Stimulated activated CD8-positive, alpha-beta memory T cell treated with anti-CD3 and anti-CD28 coated beads, Interleukin-4, amount 100 ng/mL, for 4 hours (primary cell): Measurements from ENCODE around the gene FAM120A.

Experiments used
- DNase-seq, 2 donors: peaks; one replicate each; pipeline ENCODE4 v3.0.0-alpha.2; 2020; ENCODE audit warnings: low read depth in 2 of 2, low spot score in 1 of 2

FAM120A gene

DNA sequence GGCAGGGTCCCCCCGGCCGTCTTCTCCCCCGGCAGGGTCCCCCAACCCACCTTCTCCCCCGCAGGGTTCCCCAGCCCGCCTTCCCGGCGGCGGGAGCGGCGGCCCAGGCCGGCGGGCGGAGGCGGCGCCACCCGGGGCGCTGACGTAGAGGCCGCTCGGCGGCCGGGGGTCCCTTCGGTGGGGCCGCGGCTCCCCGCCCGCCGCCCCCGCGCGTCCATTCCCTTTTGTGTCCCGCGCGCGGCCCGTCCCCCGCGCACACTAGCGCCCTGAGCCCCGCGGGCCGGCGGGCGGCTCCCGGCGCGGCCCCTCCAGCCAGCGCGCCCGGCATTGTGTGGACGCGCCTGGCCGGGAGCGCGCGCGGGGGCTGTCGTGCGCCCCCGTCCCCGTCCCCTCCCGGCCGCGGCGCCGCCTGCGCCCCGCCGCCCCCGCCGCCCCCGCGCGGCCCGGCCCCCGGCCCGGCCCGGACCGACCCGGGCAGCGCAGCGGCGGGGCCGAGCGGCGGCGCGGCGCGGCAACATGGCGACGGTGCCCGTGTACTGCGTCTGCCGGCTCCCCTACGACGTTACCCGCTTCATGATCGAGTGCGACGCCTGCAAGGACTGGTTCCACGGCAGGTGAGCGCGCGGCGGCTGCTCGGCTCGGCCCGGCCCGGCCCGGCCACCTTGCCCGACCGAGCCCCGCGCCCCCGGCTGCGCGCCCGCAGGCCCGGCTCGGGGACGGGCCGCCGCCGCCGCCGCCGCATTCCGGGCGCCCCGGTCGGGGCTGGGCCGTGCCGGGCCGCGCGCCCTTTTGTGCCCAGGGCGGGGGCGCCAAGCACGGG is 125.0 kb downstream of the FAM120A start, which contains the start of gene PHF2:
Gene PHF2 (plus strand): TSS at position 327 of the 820 bp plus-strand sequence. CDS start 190 bp downstream, at position 517.
- DNase-seq = no peak

DNA sequence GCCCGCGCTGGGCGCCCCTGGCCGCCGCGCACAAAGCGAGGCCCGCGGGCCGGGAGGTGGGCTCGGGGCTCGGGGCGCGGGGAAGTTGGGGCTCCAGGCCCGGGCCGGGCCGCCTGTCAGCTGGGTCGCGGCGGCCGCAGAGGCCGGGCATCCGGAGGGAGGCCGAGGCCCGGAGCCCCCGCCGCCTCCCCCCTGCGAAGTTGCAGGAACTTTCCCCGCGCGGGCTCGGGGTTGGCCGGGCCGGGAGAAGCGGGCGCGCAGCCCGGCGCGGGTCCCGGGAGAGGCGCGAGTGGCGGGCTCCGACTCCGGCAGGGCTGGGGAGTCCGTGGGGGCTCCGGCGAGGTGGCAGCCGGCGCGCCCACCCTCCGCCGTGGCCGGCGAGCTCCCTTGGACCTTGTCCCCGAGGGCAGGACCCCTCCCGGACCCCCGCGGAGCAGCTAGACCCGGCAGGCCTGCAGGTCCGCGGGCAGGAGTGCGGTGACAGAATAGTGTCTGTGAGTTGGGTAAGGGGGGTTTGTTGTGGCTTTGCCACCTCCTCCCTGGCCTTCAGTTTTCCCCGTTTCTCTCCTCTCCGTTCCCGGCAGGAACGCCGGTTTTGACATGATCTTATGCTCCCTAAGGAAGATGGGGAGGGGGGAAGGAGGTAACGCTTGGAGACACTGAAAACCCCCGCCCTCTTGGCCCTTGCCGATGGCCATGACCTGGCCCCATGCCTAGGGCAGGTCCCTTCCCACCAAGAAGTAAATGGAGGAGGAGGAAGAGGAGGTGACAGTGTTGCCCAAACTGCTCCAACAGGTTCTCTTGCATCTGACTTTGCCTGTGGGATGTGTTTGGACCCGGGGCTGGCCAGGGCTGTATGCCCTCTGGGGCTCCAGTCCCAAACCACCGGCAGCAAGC is 125.8 kb downstream of the FAM120A start:
- no peak for DNase-seq

DNA sequence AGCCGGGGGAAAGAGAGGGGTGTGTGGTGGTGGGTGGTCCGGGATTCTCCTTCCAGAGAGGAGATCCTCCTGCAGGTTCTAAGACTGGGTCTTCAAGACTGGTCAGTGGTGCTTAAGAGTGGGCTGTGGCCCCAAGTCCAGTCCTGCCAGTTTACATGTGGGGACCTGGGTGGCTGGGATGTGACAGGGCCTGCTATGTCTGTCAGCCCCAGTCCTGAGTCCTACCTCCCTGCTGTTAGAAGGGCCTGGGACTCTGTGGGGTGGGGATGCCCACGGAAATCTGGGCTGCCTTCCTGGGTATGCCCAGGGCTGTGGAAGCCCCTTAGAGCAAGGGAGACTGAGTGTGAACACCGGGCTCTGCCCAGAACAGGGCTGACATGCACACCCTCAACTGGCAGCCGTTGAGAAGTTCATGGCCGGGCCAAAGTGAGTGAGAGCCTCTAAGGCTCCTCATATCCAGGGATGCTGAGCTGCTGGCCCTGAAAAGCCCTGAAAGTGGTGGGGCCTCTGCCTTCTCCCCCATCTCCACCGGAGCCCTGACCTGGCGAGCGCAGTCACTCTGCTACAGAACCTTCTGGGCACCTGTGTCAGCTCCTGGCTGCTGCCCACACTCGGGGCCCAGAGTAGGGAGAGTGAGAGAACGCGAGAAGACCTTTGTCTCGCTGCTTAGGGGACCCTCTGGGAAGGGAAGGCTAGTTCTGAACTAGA is 126.6 kb downstream of the FAM120A start:
- no peak for DNase-seq

DNA sequence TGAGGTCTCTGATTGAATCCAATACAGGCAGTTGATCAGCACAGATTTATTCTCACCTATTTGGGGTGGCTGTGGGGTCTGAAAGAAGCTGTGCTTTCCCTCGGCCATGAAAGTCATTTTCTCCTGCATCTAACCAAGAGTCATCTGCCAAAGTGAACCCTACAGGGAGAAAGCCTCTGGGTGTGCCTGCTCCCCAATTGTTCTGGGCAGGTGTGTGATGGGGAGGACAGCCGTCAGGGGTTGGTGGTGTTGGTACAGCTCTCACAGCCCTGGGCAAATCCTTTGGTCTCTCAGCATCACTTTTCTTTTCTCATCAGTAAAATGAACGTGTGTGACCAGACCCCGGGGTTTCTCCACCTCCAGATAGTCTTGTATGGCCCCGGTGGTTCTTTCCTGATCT is 127.4 kb downstream of the FAM120A start:
- DNase-seq = no peak

DNA sequence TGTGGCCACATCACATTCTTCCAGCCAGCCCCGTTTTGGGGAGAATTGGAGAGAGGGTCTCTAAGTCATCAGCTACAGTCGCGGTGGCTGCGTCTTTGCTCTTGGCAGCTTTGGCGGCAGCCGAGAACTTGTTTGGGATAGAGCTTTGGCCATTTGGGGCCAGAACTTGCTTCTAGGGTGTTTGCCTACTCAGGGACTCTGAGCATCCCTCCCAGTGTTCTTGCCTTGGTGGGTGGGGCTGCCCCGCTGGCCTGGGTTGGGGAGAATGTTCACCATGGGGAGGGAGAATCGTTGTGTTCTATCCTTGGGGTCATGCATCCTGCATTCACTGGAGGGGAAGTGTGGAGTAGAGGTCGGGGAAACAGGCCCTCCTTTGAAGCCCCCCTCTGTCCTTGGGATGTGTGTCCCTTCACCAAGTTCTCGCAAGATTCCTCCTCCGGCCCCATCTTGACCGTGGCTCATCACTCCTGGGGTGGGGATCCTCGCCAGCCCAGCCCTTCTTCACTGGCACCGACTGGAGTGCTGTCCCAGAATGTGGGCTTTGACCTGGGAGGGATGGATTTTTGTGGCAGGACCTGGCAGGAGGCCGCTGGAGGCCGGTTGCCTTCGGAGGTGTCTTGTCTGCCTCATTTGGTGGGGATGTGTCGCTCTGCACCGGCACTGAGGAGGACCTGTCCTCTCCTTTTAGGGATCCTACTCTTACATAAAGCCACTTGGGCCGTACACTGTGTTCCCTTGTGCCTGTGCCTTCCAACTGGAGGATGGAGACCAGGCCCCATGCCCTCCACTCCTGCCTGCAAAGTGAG is 128.4 kb downstream of the FAM120A start:
- DNase-seq = no peak

DNA sequence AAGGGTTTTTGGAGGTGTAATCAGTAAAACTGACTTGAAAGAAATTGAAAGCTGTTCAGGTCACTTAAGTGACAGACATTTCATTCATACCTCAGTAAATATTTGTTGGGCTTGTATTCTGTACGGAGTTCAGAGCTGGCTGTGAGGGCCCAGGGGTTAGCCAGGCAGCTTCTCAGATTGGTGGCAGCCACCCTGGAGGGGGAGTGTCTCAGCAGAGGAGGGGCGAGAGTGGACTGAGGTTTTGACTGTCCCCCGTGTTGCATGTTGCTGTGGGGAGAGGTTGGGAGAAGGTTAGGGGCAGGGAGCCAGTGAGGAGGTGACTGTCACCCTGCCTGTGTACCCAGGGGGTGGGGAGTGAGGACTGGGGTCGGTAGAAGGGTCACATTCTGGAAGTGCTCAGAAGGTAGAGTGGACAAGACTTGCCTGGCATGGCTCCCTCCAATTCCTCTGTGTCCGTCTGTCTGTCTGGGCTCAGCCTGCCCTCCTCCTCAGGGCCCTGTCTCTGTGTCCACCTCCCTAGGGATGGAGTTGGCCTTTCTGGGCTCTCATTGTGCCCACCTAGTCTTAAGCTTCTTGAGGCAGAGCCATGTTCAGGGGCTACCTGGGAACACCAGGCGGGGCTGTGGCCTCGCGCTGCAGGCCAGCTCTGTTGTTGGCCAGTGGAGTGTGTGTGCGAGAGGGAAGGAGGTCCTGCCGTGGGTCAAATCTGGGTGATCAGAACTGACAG is 129.3 kb downstream of the FAM120A start:
- no peak for DNase-seq

DNA sequence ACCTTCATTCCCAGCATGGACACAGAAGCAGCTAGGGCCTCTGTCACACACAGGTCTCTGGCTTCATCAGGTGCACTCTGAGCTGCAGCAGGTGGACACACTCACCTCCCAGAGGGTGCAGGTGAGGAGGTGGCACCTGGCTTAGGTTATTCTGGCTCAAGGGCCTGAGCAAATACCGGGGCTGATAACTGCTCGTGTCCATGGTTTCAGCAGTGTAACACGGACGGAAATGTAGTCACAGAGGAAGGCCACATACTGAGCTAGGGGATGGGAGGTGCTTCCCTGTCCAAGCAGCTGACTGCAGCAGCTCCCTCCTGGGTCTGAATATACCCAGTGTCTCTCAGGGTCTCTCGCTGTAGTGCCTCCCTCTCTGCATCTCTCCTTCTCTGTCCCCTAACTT is 130.6 kb downstream of the FAM120A start:
- DNase-seq = no peak

DNA sequence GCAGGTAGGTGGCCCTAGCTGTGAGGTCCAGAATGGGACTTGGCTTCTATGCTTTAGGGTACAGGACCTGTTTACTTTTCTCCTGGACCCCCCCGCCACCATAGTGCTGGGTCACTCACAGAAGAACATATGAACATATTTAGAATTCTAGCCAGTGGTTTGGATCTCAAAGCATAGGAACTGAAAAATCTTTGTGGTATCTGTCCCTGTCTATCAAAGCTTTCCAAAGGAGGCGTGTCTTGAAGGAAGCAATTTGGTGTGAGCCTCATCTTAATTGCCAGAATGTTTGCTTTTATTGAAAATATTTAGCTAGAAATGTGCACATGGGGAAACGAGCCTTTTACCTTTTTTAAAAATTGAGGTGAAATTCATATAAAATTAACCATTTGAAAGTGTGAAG is 131.1 kb downstream of the FAM120A start:
- DNase-seq = no peak

DNA sequence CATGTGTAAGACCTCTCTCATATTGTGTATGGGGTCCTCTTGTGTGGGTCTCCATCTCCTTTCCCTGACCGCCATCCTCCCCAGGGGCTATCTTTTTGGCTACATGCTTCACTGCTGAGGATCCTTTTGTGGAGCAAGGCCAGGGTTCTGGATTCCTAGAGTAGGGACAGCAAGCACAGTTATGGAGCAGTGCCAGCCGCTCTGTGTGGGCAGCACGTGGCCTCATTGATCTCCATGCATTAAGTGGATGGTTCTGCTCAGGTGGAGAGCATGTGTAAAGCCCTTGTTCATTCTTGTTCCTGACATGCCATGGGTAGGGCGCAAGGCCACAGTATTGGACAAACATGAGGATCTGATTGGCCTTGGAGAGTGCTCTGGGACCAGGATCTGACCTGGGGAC is 133.8 kb downstream of the FAM120A start:
- no peak for DNase-seq

DNA sequence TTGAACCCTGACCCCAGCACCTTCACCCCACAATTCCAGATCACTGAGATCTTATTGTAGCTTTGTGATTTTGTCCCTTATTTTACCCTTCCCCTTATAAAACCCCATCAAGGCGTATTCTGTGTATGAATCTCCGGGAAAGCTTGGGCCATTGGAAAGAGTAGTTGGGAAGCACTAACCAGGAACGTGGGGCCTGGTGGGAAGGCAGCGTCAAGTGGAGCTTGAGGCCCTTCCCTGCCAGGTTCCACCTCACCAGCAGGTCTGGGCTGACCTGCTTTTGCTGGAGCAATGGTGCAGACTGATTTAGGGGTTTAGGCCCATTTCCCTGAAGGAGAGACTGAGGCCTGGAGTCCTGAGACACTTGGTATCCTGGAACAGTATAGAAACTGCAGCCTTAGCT is 134.2 kb downstream of the FAM120A start:
- no peak for DNase-seq

DNA sequence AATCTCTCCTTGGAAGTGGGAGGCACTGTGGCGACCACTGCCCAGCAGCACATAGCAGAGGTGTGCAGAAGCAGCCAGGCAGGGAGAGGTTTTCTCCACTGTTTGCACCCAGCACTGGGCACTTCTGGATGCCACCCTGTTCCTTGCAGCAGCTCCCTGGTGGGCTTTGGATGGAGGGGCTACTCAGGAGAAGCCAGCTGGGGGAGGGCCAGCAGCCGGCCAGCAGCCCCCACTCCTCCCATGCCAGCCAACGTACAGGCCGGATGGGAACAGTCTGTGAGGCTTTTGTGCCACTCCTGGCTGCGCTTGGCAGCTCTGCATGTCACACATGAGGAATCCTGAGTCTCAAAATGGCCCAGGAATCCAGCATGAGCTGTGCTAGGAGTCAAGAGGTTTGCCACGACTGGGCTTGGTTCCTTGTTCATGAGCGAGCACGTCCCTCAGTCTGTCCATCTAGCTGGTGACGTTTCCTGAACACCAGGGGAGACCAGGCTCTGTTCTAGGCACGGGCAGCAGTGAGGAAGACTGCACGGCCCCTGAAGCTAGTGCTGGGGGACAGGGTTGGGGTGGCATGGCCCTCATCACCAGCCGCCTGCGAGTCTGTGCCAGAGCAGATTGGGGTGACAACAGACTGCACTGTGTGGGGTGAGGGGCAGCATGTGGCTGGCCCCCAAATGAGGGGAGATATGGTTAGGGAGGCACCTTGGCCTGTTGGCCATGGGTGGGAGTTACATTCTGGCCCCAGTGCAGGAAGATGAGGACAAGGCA is 135.0 kb downstream of the FAM120A start:
- DNase-seq = no peak

DNA sequence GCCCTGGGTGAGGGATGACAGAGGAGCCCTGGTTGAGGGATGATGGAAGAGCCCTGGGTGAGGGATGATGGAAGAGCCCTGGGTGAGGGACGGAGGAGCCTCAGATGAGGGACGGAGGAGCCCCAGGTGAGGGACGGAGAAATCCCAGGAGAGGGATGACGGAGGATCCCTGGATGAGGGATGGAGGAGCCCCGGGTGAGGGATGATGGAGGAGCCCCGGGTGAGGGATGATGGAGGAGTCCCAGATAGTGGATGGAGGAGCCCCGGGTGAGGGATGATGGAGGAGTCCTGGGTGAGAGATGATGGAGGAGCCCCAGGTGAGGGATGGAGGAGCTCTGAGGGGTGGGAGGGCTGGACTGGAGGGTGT is 135.8 kb downstream of the FAM120A start:
- no peak for DNase-seq

DNA sequence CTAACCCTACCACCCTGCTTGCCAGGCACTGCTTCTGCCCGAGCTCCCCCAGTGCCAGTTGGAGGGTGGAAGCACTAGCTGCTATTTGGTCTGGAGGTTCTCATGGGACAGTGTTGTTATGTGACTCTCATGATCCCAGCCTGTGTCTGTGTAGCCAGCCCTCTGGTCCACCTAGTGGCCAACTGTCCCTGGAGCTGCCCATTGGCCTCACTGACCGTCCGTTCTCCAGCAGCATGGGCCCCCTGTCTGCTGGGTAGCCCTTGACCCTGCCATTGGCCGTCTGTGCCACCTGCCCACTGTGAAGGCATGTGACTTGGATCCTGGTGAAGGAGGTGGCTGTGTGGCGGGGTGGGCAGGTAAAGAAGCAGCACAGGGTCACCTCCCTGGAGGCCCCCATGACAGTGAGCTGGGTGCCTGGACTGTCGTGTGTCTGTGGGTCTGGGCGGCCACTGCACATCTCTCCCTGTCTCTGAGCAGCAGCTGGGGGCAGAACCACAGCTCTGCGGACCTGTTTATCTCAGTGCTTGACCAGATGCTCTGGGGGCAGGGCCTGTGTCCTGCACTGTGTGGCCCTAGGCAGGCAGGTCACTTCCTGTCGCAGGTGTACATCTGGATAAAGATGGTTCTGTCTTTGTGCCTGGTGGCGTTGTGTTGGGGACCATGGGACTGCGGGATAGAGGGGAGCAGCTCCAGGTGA is 136.3 kb downstream of the FAM120A start:
- no peak for DNase-seq

DNA sequence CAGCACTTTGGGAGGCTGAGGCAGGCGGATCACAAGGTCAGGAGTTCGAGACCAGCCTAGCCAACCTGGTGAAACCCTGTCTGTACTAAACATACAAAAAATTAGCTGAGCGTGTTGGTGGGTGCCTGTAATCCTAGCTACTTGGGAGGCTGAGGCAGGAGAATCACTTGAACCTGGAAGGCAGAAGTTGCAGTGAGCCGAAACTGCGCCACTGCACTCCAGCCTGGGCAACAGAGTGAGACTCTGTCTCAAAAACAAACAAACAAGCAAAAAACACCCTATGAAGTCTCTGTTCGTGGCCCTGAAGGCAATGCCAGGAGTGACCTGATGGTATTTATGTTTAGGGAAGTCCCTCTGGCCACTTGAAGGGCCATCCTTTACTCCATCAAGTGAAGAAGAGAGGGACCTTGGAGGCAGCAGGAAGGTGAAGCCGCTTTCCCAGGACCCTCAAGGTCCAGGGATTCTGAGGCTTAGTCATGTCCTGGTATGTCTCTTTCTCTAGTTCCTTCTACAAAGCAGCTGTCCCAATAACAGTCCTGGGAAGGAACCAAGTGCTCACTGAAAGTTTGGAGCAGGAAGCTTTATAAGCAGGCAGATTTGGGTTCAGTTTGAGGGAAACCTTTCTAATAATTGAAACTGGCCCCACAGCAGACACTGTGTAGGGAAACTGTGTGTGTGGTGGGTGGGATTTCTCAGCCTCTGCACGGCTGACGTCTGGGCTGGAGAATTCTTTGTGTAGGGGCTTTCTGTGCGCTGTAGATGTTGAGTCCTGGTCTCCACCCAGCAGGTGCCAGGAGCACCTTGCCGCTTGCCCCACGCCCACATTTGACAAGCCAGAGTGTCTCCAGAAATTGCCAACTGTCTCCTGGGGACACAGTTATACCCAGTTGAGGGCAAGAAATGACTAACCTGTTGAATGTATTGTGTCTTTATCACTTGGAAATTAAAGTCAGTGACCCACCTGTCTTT is 137.4 kb downstream of the FAM120A start:
- DNase-seq = no peak

DNA sequence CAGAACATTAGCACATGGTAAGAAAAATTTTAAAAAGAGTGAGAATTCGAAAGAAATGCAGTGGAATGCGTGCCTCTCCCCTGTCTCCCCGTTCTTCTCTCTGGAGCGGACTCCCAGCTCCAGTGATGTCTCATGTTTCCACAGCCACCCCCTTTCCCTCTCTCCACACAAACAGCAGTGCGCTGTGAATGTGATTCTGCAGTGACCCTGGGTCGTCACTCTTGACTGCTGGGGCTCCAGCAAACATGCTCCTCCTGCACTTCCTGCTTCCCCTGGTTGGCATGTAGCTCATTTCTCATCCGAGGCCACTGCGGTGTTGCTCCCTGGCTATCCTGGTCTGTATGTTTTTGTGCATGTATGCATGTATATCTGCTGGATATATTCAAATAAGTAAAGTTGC is 138.2 kb downstream of the FAM120A start:
- DNase-seq = no peak

DNA sequence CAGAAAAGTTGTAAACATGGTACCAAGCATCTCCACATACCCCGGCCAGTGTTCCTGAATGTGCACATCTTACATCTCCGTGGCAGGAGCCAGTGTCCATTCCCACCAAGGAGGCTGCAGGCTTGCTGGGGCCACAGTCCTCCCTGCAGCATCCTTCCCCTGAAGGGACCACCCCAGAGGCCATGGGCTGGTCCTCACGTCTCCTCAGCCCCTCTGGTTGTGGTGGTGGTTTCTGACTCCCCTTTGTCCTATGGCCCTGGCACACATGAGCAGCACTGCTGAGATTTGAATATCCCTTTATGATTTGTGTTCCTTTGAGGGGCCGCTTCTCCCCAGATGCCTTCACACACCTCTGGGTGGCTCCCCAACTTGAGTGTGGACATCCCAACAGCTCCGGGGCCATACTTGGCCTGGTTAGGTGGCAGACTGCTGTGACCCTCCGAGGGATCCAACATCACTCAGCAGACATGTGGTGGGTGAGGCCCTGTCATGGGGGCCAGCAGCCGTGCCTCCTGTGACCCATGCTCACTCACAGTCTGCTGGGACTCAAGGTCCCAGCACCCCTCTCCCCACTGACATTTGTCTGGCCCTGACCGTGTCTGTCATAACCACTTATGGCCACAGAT is 139.2 kb downstream of the FAM120A start:
- no peak for DNase-seq
